HG02678 (cell line): Measurements from ENCODE around the gene NIFK.

Experiments used
- ATAC-seq: cut with Tn5 transposase; IDR thresholded peaks from one replicate; pipeline ENCODE4 v1.9.1; 2021; ENCODE audit warnings: mild to moderate bottlenecking, moderate library complexity; ENCODE audit not compliant: unreplicated experiment

Gene NIFK

GRCh38 chr2:121736462-121737336 is at the start of gene NIFK:
NIFK (minus strand) TSS chr2:121736875; CDS start chr2:121736850, 25 bp downstream.
- ATAC-seq = peak; percentile 90

- no peak for ATAC-seq
Measured at GRCh38 chr2:121783180-121783579, 46.5 kb upstream of the NIFK start.

- no peak for ATAC-seq
Measured at GRCh38 chr2:121778741-121779487, 42.2 kb upstream of the NIFK start.

DNA sequence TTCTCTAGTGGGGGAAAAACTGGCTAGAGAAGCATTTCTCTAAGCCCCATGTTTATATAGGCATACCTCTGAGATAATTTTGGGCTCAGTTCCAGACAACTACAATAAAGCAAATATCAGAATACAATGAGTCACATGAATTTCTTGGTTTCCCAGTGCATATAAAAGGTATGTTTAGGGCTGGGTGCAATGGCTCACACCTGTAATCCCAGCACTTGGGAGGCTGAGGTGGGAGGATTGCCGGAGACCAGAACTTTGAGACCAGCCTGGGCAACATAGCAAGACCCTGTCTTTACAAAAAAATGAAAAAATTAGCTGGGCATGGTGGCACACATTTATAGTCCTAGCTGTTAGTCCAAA is 41.0 kb upstream of the NIFK start:
- no peak for ATAC-seq

- no peak for ATAC-seq
Measured at GRCh38 chr2:121776885-121777698, 40.4 kb upstream of the NIFK start.

- ATAC-seq = no peak
Measured at GRCh38 chr2:121776361-121776760, 39.7 kb upstream of the NIFK start.

GRCh38 chr2:121774235-121774634 is 37.6 kb upstream of the NIFK start:
- no peak for ATAC-seq

GRCh38 chr2:121771976-121772742 is 35.5 kb upstream of the NIFK start:
- no peak for ATAC-seq

DNA sequence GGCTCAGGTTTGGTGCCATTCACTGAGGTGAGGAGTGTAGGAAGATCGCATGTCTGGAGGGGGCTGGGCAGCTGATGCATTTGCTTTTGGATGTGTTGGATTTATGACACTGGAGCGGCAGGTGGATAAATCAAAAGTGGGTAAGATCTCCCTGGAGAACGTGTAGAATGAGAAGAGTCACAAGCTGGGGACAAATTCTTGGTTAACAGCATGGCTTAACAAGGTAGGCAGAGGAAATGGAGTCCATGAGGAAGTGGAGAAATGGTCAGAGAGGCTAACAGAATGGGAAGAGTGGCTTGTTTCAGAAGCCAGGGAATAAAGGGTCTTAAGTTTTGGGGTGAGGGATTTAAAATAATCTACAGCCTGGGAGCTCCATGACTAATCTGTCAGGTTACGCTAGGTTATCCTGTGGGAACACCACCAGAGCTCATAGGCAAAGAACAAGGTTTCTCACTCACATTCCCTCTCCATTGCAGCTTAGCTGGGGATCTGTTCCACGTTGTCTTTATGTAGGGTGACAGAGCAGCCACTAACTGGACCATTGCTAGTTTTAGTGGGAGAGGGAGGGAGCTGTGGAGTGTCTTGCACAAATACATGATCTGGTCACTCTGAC is 31.6 kb upstream of the NIFK start:
- no peak for ATAC-seq

DNA sequence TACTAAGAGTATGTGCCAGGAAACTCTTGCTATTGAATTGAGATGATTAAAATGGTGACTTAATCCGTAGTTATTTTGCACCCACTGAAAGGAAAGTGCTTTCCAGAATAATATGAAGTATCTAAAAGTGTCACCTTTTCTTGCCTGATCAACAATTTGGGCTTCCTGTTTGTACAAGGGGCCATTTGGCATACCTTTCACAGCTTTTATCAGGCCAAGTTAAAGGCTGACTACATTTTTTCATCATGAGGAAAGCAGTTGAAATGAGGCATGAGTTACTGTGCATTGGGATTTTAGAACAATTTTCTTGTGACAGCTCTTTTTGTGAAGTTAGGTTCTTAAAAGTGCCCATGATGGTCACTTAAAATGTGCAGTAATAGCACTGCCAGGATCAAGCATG is 29.9 kb upstream of the NIFK start:
- ATAC-seq = no peak

GRCh38 chr2:121764681-121765228 is 28.1 kb upstream of the NIFK start:
- no peak for ATAC-seq

- peak; percentile 100 for ATAC-seq
Measured at GRCh38 chr2:121755237-121756111, 18.8 kb upstream of the NIFK start, which contains the start of gene TSN. TSN (plus strand) TSS chr2:121755651; CDS start chr2:121755780, 129 bp downstream.

GRCh38 chr2:121754851-121755236 is 18.2 kb upstream of the NIFK start:
- ATAC-seq = no peak

DNA sequence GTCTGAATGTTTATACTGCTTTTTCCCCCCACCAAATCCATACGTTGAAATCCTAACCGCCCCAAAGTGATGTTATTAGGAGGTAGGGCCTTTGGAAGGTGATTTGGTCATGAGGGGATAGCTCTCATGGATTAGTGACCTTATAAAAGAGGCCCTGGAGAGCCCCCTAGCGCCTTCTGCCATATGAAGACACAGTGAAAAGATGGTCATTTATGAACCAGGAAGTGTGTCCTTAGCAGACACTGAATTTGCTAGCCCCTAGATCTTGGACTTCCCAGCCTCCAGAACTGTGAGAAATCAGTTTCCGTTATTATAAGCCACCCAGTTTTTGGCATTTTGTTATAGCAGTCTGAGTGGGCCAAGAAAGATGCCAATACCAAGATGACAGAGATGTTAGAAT is 11.5 kb upstream of the NIFK start:
- no peak for ATAC-seq

GRCh38 chr2:121746071-121746578 is 9.4 kb upstream of the NIFK start:
- ATAC-seq = no peak

- no peak for ATAC-seq
Measured at GRCh38 chr2:121741450-121741849, 4.8 kb upstream of the NIFK start.

DNA sequence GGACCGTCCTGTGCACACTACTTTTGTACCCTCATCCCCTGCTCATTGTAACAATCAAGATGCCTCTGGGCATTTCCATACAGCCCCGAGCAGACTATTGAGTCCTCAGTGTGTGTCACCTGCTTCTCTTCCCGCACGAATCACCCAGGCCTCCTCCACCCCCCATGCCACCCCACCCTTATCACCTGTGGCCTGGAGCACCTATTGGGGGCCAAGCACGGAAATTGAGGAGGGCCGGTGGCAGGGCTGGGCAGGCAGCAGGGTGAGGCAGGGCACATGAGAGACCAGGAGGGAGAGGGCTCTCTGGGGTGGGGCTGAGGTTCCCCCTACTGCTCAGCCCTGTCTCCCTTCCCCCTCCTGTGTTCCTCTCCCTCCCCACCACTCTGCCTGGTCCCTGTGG is 4.3 kb upstream of the NIFK start:
- ATAC-seq = no peak

- ATAC-seq = no peak
Measured at GRCh38 chr2:121736140-121736461, 574 bp downstream of the NIFK start.
